GM21390 (cell line): ENCODE results near the gene NPAS4.

Experiments
- ATAC-seq: cut with Tn5 transposase; IDR thresholded peaks from one replicate; pipeline ENCODE4 v1.9.1; 2021; ENCODE audit not compliant: unreplicated experiment

The NPAS4 gene

DNA sequence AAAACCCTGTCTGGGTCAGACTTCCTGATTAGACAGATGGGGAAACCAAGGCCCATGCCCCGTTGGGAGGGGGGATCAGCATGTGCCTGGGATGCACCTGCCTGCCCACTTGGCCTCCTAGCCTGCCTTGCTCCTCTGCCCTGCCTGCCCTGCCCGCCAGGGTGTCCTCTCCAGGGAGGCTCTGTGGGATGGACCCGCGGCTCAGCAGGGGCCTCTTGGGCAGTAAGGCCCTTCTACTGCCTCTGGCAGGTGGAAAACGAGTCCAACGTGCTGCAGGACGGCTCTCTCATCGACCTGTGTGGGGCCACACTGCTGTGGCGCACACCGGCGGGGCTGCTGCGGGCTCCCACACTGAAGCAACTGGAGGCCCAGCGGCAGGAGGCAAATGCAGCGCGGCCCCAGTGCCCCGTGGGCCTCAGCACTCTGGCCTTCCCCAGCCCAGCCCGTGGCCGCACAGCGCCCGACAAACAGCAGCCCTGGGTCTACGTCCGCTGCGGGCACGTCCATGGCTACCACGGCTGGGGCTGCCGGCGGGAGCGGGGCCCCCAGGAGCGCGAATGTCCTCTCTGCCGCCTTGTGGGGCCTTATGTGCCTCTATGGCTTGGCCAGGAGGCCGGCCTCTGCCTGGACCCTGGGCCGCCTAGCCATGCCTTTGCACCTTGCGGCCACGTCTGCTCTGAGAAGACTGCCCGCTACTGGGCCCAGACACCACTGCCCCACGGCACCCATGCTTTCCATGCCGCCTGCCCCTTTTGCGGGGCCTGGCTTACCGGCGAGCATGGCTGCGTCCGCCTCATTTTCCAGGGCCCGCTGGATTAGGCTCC is 54.7 kb downstream of the NPAS4 start:
- ATAC-seq = no peak
